Muscle of arm (tissue), 12 donors: ENCODE data around the gene MYO16. TPM values are rescaled to one million over a fixed set of nuclear protein-coding genes. Genes with fewer than 3 reads are reported as not detected.
"Not testable (repeated sequence)": the region's sequence is repeated elsewhere in the genome, so short reads cannot be mapped to it uniquely, and the experiment has no call there.

Source experiments
- DNase-seq: peaks from one replicate; pipeline ENCODE4 v3.0.0-alpha.2; 2013
- polyA plus RNA-seq, 12 donors: library from polyadenylated mRNA; unstranded; fragments of 120-200 nt; gene quantifications; one replicate each; pipeline ENCODE4 v1.2.1, GENCODE V29; 2013; ENCODE audit not compliant: insufficient read length in 12 of 12

MYO16 gene
- polyA plus RNA-seq, 12 donors = 7.0 to 21.6 (median 16.9) TPM; not detected in 1

- peak; percentile 84 for DNase-seq
Observed at GRCh38 chr13:108741930-108742329, 112.5 kb downstream of the MYO16 start.

- no peak for DNase-seq
Observed at GRCh38 chr13:108742701-108743451, 113.5 kb downstream of the MYO16 start.

- no peak for DNase-seq
Observed at GRCh38 chr13:108743522-108743921, 114.1 kb downstream of the MYO16 start.

- no peak for DNase-seq
Observed at GRCh38 chr13:108747843-108748242, 118.4 kb downstream of the MYO16 start.

- DNase-seq = no peak
Observed at GRCh38 chr13:108752276-108752675, 122.9 kb downstream of the MYO16 start.

GRCh38 chr13:108755083-108755482 lies 125.7 kb downstream of the MYO16 start:
- peak; percentile 37 for DNase-seq

GRCh38 chr13:108760129-108760528 lies 130.7 kb downstream of the MYO16 start:
- DNase-seq = no peak

GRCh38 chr13:108760541-108760940 lies 131.1 kb downstream of the MYO16 start:
- no peak for DNase-seq

GRCh38 chr13:108768035-108768434 lies 138.6 kb downstream of the MYO16 start:
- DNase-seq = no peak

- DNase-seq = no peak
Observed at GRCh38 chr13:108769213-108770070, 140.0 kb downstream of the MYO16 start.

- DNase-seq = no peak
Observed at GRCh38 chr13:108775597-108775996, 146.2 kb downstream of the MYO16 start.

GRCh38 chr13:108776650-108777049 lies 147.2 kb downstream of the MYO16 start:
- no peak for DNase-seq

GRCh38 chr13:108777421-108778420 lies 148.3 kb downstream of the MYO16 start:
- DNase-seq = no peak

GRCh38 chr13:108779308-108779707 lies 149.9 kb downstream of the MYO16 start:
- no peak for DNase-seq

- no peak for DNase-seq
Observed at GRCh38 chr13:108780706-108781105, 151.3 kb downstream of the MYO16 start.

- DNase-seq = no peak
Observed at GRCh38 chr13:108781312-108781711, 151.9 kb downstream of the MYO16 start.

GRCh38 chr13:108782480-108782879 lies 153.1 kb downstream of the MYO16 start:
- DNase-seq = not testable (repeated sequence)

- no peak for DNase-seq
Observed at GRCh38 chr13:108785844-108786243, 156.4 kb downstream of the MYO16 start.

- DNase-seq = no peak
Observed at GRCh38 chr13:108786456-108787200, 157.2 kb downstream of the MYO16 start.

- DNase-seq = no peak
Observed at GRCh38 chr13:108787700-108788414, 158.4 kb downstream of the MYO16 start.
